Measurements from ENCODE around the gene ZG16.

The ZG16 gene

GRCh38 chr16:29831490-29831889 lies 53.4 kb downstream of the ZG16 start:
- no peak for DNase-seq
